HG03342 (cell line): ENCODE data around the gene NACAD.
"Not testable (repeated sequence)": the region's sequence is repeated elsewhere in the genome, so short reads cannot be mapped to it uniquely, and the experiment has no call there.

ENCODE experiments used
- ATAC-seq: cut with Tn5 transposase; IDR thresholded peaks from one replicate; pipeline ENCODE4 v1.9.1; 2021; ENCODE audit warnings: mild to moderate bottlenecking, moderate library complexity; ENCODE audit not compliant: unreplicated experiment

Gene NACAD

GRCh38 chr7:45114926-45115325 is 26.2 kb upstream of the NACAD start:
- no peak for ATAC-seq

- ATAC-seq, result not testable (repeated sequence)
Measured at GRCh38 chr7:45114257-45114656, 25.5 kb upstream of the NACAD start.

- ATAC-seq, result no peak
Measured at GRCh38 chr7:45112648-45113047, 23.9 kb upstream of the NACAD start.

- peak; percentile 94 for ATAC-seq
Measured at GRCh38 chr7:45111298-45112223, 22.8 kb upstream of the NACAD start, which contains the start of gene TBRG4. Gene TBRG4, minus strand, starts transcription at chr7:45111697. Its CDS starts 2,460 bp downstream, at chr7:45109237.

GRCh38 chr7:45108863-45109262 is 20.1 kb upstream of the NACAD start:
- ATAC-seq, result no peak

GRCh38 chr7:45107356-45107755 is 18.6 kb upstream of the NACAD start:
- no peak for ATAC-seq

GRCh38 chr7:45106820-45107219 is 18.1 kb upstream of the NACAD start:
- no peak for ATAC-seq

- no peak for ATAC-seq
Measured at GRCh38 chr7:45105588-45106188, 16.9 kb upstream of the NACAD start.

- no peak for ATAC-seq
Measured at GRCh38 chr7:45104844-45105587, 16.2 kb upstream of the NACAD start.

- ATAC-seq, result no peak
Measured at GRCh38 chr7:45103958-45104843, 15.4 kb upstream of the NACAD start.

GRCh38 chr7:45102785-45103712 is 14.3 kb upstream of the NACAD start:
- no peak for ATAC-seq

GRCh38 chr7:45101748-45102147 is 13.0 kb upstream of the NACAD start:
- ATAC-seq, result no peak

GRCh38 chr7:45100761-45101480 is 12.2 kb upstream of the NACAD start:
- no peak for ATAC-seq

GRCh38 chr7:45099891-45100760 is 11.4 kb upstream of the NACAD start:
- no peak for ATAC-seq

GRCh38 chr7:45098983-45099839 is 10.4 kb upstream of the NACAD start:
- no peak for ATAC-seq

- ATAC-seq, result no peak
Measured at GRCh38 chr7:45092931-45093235, 4.1 kb upstream of the NACAD start.
